Astrocyte (in vitro differentiated cells and primary cell): ENCODE results near the gene HK3.

ENCODE experiments used
- CTCF ChIP-seq: IDR thresholded peaks from 2 replicates; pipeline ENCODE4 v1.5.1; 2011; ENCODE audit warnings: low read depth, mild to moderate bottlenecking, inconsistent platforms, low read length, moderate library complexity; ENCODE audit not compliant: insufficient read depth
- EZH2 ChIP-seq: IDR thresholded peaks from 2 replicates; pipeline ENCODE4 v1.6.1; 2012; ENCODE audit warnings: mild to moderate bottlenecking, low read length, inconsistent platforms; ENCODE audit not compliant: insufficient read depth

GRCh38 chr5:176927562-176927961, 28.4 kb upstream of the HK3 start:
- TF ChIP-seq CTCF (no peak), EZH2 (no peak)
